GM18505 (cell line): ENCODE data around the gene KCNAB3.

Experiments used
- ATAC-seq: cut with Tn5 transposase; IDR thresholded peaks from one replicate; pipeline ENCODE4 v1.9.1; 2021; ENCODE audit not compliant: unreplicated experiment
- POLR2A ChIP-seq: IDR thresholded peaks from 4 replicates; pipeline ENCODE4 v1.6.1; 2011; ENCODE audit warnings: borderline replicate concordance; ENCODE audit not compliant: insufficient read depth, insufficient read length; ENCODE audit errors: extremely low read depth

Gene KCNAB3

GRCh38 chr17:7885367-7886226 lies 44.1 kb downstream of the KCNAB3 start:
- ATAC-seq: no peak
- TF ChIP-seq POLR2A: peak; percentile 56

GRCh38 chr17:7884581-7885366 lies 44.9 kb downstream of the KCNAB3 start:
- no peak for TF ChIP-seq POLR2A
- ATAC-seq: no peak

- TF ChIP-seq POLR2A: no peak
- ATAC-seq: no peak
Observed at GRCh38 chr17:7883781-7884386, 45.8 kb downstream of the KCNAB3 start.

GRCh38 chr17:7882629-7883028 lies 47.0 kb downstream of the KCNAB3 start:
- TF ChIP-seq POLR2A: no peak
- ATAC-seq: no peak

- no peak for ATAC-seq
- no peak for TF ChIP-seq POLR2A
Observed at GRCh38 chr17:7882068-7882467, 47.6 kb downstream of the KCNAB3 start.

GRCh38 chr17:7881276-7882054 lies 48.2 kb downstream of the KCNAB3 start:
- no peak for ATAC-seq
- no peak for TF ChIP-seq POLR2A

- ATAC-seq: no peak
- TF ChIP-seq POLR2A: no peak
Observed at GRCh38 chr17:7880076-7880868, 49.4 kb downstream of the KCNAB3 start.

GRCh38 chr17:7878234-7878633 lies 51.4 kb downstream of the KCNAB3 start:
- TF ChIP-seq POLR2A: no peak
- ATAC-seq: no peak

GRCh38 chr17:7875804-7876370 lies 53.8 kb downstream of the KCNAB3 start:
- no peak for ATAC-seq
- no peak for TF ChIP-seq POLR2A

GRCh38 chr17:7873051-7873450 lies 56.6 kb downstream of the KCNAB3 start:
- TF ChIP-seq POLR2A: no peak
- no peak for ATAC-seq
